Upper lobe of right lung (tissue), 1 donor: Measurements from ENCODE around the gene CABLES1. TPM values are rescaled to one million over a fixed set of nuclear protein-coding genes. Genes with fewer than 3 reads are reported as not detected.

Experiments used
- ATAC-seq: fragments of 200-7000 bp; cut with Tn5 transposase; one replicate; pipeline ENCODE4 v1.9.1; 2020; ENCODE audit warnings: mild to moderate bottlenecking, moderate library complexity
- DNase-seq: peaks from one replicate; pipeline ENCODE4 v3.0.0-alpha.2; 2020
- H3K27ac ChIP-seq: fragments of 200-600 bp; one replicate; pipeline ENCODE4 v1.8.0; 2022
- H3K27me3 ChIP-seq: fragments of 200-600 bp; one replicate; pipeline ENCODE4 v1.8.0; 2022; ENCODE audit warnings: mild to moderate bottlenecking
- H3K36me3 ChIP-seq: fragments of 200-600 bp; one replicate; pipeline ENCODE4 v1.8.0; 2022
- H3K4me1 ChIP-seq: fragments of 200-600 bp; one replicate; pipeline ENCODE4 v1.8.0; 2022
- H3K4me3 ChIP-seq: fragments of 200-600 bp; one replicate; pipeline ENCODE4 v1.8.0; 2022; ENCODE audit warnings: mild to moderate bottlenecking
- H3K9me3 ChIP-seq: fragments of 200-600 bp; one replicate; pipeline ENCODE4 v1.8.0; 2022
- CTCF ChIP-seq: fragments of 200-600 bp; IDR thresholded peaks from one replicate; pipeline ENCODE4 v1.8.0; 2022; ENCODE audit warnings: antibody characterized with exemption
- intact Hi-C: fragments of 100-400 bp; cut with DNase I; formaldehyde crosslinking; loops from one replicate; pipeline ENCODE4 v1.11.0; 2022
- total RNA-seq: library from RNA; stranded (reverse); fragmentation: NEBNext Ultra II Directional; extraction: Animal tissue kit (Norgen Biotek cat#: 25700); gene quantifications from one replicate; pipeline ENCODE4 v1.2.1, GENCODE V29; 2021
- donor health status: DM: no; HTN: yes; CAD: no; lungs with severe emphysema.

The CABLES1 gene
- total RNA-seq, 1 donor from 2014 or later: 39.5 TPM

DNA sequence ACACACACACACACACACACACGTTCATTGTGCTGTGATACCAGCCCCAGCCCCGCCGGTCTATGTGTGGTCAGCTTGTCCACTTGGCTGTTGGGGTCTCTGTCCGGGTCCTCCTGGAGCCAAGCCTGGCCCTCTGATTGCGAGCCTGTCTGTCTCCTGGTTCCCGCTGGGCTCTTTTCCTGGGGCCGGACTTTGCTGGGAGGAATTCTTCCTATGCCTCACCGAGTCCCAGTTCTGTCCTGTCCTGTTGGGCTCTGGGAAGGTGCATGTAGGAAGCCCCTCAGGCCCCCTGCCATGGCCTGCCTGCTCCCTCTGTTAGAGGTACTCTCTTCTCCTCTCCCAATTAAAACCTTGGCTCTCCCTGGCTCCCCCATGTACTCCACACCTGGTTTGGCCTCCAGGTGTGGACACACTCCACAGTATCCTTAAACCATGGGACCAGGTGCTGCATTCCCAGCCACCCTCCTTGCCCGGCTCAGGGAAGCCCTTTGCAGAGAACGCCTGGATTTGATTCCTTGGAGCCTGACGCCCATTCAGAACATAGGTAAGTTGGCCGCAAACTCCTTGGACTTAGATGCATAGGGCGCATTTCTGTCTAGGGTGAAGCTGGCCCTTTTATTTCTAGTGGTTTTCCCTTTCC, 42.3 kb downstream of the CABLES1 start:
- Histone ChIP-seq H3K27ac (no peak overlapping the region), H3K36me3 (no peaks in the 10 kb centered on the region)

DNA sequence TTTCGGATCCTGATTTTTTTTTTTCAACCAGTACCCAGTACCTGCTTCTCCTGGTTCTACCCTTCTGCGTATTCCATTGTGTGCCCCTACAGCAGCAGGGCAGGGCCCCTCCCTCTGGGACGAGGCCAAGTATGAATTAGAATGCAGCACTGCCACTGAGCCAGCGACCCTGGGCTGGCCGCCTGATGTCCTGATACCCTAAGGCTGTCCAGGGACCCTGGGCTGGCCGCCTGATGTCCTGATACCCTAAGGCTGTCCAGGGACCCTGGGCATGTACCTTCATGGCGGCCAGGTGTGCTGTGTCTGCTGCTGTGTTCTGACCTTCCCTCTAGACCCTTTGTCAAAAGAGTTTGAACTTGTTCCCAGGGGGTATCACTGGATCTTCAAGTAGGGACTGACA, 42.9 kb downstream of the CABLES1 start:
- H3K4me1 ChIP-seq: peaks cover 21% of the 10 kb centered on the region

More for the DNA sequence above, 42.3 kb downstream of the CABLES1 start:
- TF ChIP-seq CTCF: no peak
- no peaks in the 10 kb centered on the region for H3K9me3 ChIP-seq
- no peak for DNase-seq
- intact Hi-C loops: no loop called here
- peak; percentile 28 for ATAC-seq
- peaks cover 17% of the 10 kb centered on the region for H3K4me1 ChIP-seq
- no peak overlapping the region for H3K4me3 ChIP-seq
- H3K27me3 ChIP-seq: no peaks in the 10 kb centered on the region

GRCh38 chr18:23178661-23179081, 43.4 kb downstream of the CABLES1 start:
- peaks cover 26% of the 10 kb centered on the region for H3K4me1 ChIP-seq
- no peaks in the 10 kb centered on the region for H3K36me3 ChIP-seq
- ATAC-seq (peak; percentile 71), DNase-seq (no peak)
- intact Hi-C loops: no loop called here
- no peak for TF ChIP-seq CTCF
- H3K4me3 ChIP-seq: no peak overlapping the region
- H3K27ac ChIP-seq: no peak overlapping the region
- no peaks in the 10 kb centered on the region for H3K27me3 ChIP-seq
- H3K9me3 ChIP-seq: no peaks in the 10 kb centered on the region

More for the DNA sequence above, 42.9 kb downstream of the CABLES1 start:
- Histone ChIP-seq H3K9me3 (no peaks in the 10 kb centered on the region), H3K36me3 (no peaks in the 10 kb centered on the region), H3K27me3 (no peaks in the 10 kb centered on the region), H3K4me3 (no peak overlapping the region), H3K27ac (no peak overlapping the region)
- ATAC-seq (peak; percentile 12), DNase-seq (no peak)
- intact Hi-C loops: no loop called here
- TF ChIP-seq CTCF: no peak

DNA sequence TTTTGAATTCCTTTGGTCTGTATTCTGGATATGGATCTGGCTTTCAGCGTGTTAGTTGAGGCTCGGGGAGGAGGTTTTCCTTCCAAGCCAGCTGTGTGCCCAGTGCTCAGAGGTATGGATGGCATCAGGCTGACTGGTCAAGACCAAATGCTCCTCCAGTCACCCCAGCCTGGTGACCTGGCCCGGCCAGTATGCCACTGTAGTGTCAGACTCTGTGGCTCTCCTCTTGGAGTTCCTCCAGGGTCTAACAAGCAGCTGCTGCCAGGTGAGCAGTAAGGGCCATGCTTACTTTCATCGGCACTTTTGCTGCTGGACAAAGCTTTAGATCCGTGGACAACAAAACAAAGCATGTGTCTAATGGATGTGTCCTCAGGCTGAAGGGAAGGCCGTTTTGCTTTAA, 44.1 kb downstream of the CABLES1 start:
- Histone ChIP-seq H3K27ac (peak overlapping the region; percentile 45), H3K36me3 (no peaks in the 10 kb centered on the region), H3K9me3 (no peaks in the 10 kb centered on the region), H3K27me3 (no peaks in the 10 kb centered on the region), H3K4me3 (no peak overlapping the region), H3K4me1 (peaks cover 30% of the 10 kb centered on the region)
- intact Hi-C loops: no loop called here
- no peak for TF ChIP-seq CTCF
- DNase-seq: no peak
- peak; percentile 14 for ATAC-seq

GRCh38 chr18:23181547-23181946, 46.3 kb downstream of the CABLES1 start:
- DNase-seq: no peak
- H3K4me3 ChIP-seq: no peak overlapping the region
- peaks cover 30% of the 10 kb centered on the region for H3K4me1 ChIP-seq
- H3K9me3 ChIP-seq: no peaks in the 10 kb centered on the region
- H3K27ac ChIP-seq: no peak overlapping the region
- H3K36me3 ChIP-seq: no peaks in the 10 kb centered on the region
- intact Hi-C loops: no loop called here
- no peaks in the 10 kb centered on the region for H3K27me3 ChIP-seq
- no peak for TF ChIP-seq CTCF
- ATAC-seq: no peak

GRCh38 chr18:23182606-23183005, 47.3 kb downstream of the CABLES1 start:
- Histone ChIP-seq H3K9me3 (no peaks in the 10 kb centered on the region), H3K4me1 (peaks cover 30% of the 10 kb centered on the region), H3K4me3 (no peak overlapping the region), H3K27ac (no peak overlapping the region), H3K27me3 (no peaks in the 10 kb centered on the region), H3K36me3 (no peaks in the 10 kb centered on the region)
- ATAC-seq (no peak), DNase-seq (no peak)
- intact Hi-C loops: no loop called here
- no peak for TF ChIP-seq CTCF
